ENCODE measurements around the gene PRPSAP2.
"Not testable (repeated sequence)": the region's sequence is repeated elsewhere in the genome, so short reads cannot be mapped to it uniquely, and the experiment has no call there.

The PRPSAP2 gene

DNA sequence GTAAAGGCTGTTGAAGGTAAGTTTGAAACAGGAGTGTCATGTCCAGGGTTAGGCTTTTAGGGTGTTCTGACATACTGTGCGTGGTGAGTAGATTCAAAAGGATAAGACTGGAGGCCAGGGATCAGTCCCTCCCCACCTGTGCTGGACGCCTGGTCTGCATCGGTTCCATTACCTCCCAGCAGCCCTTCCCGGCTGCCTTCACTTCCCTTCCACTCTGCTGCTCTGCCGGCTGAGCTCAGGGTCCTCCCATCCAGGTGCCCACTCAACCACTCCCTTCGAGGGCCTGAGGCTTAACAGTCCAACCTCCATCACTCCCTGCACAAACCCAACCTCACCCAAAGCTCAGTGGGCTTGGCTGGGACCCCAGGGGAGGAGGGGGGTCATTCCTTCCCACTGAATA, 89.9 kb downstream of the PRPSAP2 start:
- no peak for DNase-seq

DNA sequence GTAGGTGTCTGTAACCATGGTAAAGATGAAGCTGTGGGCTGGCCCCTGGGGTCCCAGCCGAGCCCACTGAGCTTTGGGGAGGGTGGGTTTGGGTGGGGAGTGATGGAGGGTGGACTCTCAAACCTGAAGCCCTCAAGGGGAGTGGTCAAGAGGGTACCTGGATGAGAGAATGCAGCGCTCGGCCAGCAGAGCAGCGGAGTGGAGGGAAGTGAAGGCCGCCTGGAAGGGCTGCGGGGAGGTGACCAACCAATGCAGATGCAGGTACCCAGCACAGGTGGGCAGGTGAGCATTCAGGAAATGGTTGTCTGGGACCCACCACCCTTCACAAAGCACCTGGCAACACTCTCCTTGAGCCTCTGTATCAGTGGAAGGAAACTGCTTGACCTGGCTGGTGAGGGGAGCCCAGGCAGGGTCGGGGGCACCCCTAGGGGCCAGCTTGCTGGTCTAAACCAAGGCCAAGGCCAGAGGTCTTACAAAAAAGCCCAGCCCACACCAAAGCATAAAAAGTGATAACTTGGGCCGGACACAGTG, 90.6 kb downstream of the PRPSAP2 start:
- DNase-seq: no peak

DNA sequence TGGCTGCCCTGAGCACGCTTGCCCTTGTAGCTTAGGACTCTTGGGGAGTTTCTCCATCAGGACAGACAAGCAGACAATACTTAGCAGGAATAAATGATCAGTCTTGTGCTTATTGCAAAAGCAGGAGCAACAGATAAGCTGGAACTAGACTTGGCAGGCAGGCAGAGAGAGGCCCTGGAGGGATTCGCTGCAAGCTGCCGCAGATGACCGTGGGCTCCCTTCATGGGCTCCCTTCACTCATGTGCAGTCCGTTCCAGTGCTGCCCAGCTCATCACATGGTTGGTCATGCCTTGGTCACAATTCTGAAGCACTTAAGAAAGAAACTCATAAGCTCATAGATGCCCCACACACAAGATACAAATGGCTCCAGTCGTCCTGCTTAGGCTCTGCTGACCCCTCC, 91.6 kb downstream of the PRPSAP2 start:
- DNase-seq: no peak

DNA sequence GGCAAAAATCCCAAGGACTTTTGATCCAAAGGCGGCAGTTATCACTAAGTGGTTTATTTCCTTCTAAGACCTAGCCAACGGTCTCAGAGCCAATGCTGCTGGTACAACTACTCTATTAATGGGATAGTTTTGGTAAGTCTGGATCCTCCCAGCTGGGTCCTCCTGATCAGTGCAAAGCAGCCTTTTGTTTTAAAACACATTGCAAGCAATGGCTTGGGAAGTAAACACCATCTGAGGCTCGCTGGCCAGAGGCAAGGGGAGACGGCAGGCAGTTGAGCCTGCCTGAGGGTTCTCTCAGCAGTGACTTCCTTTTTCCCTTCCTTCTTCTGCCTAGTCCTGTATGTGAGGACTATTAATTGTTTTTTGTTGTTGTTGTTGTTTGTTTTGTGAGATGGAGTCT, 92.4 kb downstream of the PRPSAP2 start:
- no peak for DNase-seq

DNA sequence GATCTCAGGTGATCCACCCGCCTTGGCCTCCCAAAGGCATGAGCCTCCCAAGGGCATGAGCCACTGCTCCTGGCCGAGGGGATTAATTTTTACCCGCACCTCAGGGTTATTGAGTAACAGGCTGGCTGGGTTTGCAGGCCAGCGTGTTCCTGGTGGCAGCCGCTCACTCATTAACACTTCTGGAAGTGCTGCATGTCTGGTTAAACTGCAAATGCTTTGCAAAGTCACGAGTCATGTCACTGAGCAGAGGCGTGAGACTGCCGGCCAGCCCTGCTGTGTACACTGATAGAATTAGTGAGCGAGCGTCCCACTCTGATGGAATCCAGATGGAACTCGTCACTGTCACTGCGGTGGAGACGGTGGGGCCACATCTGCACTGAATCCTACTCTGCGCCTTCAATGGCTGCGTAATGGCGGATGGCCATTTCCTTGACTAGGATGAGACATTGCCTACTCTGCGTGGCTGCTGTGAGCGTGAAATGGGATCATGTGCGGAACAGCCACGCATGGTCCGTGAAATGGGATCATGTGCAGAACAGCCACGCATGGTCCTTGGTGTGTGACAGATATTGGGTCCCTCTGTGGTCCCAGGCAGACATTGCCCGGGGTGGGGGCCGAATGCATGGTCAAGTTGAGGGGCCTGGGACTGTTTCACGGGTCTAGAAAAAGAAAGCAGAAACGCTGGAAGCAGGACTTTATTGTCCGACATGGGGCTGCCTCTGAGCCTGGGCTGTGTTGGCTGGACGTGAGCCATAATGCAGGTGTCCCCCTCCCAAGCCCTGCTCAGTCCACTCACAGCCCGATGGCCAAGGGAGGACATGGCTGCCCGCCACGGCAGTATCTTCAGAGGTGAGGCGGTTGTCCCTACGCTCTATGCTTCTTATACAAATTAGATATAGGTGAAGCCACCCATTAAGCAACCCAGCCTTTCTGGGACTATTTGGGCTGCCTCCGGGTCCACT, 93.3 kb downstream of the PRPSAP2 start:
- no peak for DNase-seq

DNA sequence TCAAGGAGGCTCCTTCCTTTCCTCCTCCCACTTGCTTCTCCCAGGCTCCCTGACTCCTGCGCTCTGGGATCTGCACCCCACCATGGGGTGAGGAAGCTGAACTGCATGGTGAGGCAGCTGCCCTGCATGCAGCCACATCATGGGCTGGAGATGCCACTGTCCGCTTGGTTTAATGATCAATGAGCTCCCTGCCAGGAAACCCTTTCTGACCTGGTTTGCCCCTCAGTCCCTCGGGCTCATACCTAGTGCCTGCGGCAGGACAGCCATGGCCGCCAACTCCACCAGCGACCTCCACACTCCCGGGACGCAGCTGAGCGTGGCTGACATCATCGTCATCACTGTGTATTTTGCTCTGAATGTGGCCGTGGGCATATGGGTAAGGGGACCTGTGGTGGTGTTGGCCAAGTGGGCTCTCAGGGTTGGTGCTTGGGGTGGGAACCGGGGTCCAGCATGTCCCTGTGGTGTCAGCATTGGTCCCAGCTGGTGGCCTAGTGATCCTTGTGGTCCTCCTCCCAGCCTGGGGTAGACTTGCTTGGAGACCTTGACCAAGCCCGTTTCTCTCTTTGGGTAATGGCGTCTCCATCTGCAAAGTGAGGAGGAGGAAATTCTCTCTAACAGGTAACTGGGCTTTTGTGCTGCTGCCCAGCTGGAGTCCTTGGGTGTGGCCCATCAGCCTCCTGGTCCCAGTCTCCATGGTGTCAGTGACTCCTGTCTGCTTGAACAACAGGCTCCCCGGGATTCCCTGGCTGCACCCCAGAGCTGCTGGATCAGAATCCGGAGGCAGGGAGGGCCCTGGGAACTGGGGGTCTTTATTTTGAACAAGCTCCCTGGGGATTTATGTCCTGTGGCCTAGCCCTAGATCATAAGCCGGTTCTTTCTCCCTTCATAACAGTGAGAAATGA, 94.3 kb downstream of the PRPSAP2 start, which contains the start of gene SLC5A10:
TSS of gene SLC5A10 (plus strand) at position 225 of the 902 bp plus-strand sequence. CDS start at position 266, 41 bp downstream.
- no peak for DNase-seq

DNA sequence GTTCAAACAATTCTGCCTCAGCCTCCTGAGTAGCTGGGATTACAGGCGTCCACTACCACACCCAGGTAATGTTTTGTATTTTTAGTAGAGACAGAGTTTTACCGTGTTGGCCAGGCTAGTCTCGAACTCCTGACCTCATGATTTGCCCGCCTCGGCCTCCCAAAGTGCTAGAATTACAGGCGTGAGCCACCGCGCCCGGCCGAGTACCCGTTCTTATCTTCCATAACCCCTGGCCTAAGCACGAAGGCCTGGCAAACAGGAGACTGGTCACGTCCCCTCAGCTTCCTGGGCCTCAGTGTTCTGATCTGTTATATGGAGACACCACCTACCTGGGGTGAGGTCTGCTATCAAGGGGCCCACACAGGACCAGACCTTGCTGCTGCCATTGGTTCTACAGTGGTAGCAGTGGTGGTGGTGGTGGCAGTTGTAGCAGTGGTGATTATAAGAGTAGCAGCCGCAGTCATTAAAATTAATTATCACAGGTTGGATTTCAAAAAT, 95.3 kb downstream of the PRPSAP2 start:
- DNase-seq: no peak

DNA sequence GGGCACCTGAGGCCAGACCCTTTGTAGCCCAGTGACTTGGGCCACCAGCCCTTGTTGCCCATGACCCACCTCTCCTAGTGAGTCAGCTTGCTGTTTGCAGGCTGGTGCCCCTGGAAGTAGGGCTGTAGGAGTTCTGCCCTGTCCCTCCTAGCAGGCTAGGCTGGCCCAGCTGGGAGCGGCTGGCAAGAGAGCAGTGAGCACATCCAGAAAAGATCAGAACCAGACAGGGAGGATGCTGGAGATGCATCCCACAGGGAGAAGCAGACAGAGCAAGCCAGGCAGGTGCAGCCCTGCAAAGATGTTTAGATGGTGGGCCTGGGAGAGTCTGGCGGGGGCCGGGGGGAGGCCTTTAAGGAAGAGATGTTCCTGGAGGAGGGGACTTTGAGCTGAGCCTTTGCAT, 96.4 kb downstream of the PRPSAP2 start:
- DNase-seq: no peak

DNA sequence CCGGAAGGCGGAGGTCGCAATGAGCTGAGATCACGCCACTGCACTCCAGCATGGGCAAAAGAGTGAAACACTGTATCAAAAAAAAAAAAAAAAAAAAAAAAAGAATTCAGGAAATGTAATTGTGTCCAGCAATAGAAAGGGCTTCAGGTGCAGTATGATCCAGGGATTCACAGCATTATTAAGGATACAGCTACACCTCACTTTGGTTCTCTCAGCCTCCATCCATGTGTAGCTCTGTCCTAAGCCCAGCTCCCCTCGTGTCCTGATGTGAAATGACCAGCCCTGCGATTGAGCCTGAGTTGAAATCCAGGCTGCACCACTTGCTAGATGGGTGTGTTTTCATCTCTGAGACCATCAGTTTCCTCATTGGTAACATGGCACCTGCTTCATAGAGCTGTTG, 97.1 kb downstream of the PRPSAP2 start:
- DNase-seq: no peak

DNA sequence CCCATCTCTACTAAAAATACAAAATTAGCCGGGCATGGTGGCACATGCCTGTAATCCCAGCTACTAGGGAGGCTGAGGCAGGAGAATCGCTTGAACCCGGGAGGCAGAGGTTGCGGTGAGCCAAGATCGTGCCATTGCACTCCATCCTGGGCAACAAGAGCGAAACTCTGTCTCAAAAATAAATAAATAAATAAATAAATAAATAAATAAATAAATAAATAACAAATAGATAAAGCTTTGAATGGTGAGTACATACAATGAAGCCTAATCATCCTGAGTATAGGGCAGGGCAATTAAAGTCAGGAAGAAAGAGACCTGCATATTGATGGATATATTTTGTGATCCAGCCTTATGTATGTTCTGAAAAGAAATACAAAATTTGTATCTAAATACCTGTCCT, 98.1 kb downstream of the PRPSAP2 start:
- not testable (repeated sequence) for DNase-seq

DNA sequence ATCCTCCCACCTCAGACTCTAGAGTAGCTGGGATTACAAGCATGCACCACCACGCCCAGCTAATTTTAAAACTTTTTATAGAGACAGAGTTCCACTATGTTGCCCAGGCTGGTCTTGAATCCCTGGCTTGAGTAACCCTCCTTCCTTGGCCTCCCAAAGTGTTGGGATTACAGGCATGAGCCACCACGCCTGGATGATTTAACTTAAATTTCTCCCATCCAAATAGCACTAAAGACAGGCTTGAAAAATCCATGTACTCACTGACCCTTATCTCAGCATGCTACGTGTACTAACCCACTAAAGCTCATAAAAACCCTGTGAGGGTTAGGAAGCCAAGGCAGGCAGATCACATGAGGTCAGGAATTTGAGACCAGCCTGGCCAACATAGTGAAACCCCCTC, 98.7 kb downstream of the PRPSAP2 start:
- DNase-seq: no peak

DNA sequence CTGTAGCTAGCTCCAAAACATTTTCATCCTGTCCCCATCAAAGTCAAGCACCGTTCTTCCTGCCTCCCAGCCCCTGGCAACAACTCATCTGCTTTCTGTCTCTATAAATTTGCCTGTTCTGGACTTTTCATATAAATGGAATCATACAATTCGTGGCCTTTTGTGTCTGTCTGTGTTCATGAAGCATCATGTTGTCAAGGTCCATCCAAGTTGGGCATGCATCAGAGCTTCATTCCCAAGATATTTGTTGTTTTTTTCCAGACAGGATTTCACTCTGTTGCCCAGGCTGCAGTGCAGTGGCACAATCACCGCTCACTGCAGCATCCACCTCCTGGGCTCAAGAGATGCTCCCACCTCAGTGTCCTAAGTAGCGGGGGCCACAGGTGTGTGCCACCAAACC, 99.9 kb downstream of the PRPSAP2 start:
- no peak for DNase-seq

DNA sequence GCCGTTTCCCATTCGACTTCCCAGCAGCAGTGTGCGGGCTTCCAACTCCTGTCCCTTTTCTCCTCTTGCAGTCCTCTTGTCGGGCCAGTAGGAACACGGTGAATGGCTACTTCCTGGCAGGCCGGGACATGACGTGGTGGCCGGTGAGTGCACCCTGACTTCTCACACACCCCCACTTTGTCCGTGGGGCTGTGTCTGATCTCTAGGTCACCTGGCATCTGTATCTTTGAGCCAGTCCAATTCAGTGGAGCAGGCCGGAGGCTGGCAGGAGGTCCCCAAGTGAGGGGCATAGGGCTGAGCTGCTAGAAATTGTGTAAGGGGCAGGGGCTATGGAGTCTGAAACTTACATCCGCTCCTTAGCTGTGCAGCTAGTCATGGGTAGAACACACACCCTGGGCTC, 100.7 kb downstream of the PRPSAP2 start:
- DNase-seq: no peak

DNA sequence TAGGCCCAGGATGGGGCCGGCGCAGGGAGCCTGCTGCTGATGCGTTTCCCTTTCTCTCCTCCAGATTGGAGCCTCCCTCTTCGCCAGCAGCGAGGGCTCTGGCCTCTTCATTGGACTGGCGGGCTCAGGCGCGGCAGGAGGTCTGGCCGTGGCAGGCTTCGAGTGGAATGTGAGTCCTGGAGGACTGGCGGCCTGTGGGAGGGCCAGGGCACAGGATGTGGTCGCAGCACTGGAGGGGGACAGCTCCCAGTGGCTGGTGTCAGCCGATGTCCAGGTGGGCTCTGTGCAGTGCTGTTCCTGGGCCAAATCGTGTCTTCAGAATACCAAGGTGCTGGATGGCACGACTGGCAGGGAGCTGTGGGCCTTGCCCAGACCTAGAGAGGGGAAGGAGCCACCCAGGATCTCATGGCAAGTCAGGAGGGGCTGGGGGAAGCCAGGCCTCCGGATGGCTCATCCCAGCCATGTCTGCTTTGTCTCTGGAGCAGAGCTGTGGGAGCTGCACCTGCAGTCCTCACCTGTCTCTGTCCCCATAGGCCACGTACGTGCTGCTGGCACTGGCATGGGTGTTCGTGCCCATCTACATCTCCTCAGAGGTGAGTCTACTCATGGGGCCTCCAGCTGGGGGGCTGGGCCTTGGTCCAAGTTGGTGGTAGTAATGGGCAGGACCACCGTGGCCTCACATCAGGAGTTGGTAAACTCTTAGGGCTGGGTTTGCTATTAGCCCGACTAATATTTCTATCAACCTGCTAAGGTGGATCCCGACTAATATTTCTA, 101.3 kb downstream of the PRPSAP2 start:
- DNase-seq: no peak

DNA sequence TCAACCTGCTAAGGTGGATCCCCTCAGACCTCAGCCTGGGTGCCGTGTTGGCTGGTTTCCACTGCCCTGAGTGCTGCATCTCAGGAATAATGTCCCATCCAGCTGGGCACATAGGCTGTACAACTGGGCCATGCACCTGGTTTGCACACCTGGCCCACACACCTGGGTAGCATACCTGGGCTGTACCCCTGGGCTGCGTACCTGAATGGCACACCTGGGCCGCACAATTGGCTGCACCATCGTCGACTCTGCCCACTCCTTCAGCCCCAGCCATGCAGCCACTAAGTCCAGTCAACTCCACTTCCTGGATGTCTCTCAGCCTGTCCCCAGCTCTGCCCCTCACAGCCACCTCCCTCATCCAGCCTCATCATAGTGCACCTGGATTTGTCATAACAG, 101.9 kb downstream of the PRPSAP2 start:
- no peak for DNase-seq

DNA sequence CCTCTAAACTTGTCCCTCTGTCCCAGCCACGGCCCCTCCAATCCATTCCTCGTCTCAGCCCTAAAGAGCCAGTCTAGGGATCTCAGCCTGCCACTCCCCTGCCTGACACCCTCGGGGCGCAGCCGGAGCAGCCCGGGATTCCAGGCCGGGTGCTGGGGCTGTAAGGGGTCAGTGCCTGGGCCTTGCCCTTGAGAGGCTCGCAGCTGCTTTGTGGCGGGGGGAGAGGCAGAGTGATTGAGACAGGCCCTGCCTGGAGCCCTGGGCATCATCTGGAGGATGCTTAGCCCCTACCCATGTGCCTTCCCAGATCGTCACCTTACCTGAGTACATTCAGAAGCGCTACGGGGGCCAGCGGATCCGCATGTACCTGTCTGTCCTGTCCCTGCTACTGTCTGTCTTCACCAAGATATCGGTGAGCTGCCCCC, 102.3 kb downstream of the PRPSAP2 start:
- no peak for DNase-seq

DNA sequence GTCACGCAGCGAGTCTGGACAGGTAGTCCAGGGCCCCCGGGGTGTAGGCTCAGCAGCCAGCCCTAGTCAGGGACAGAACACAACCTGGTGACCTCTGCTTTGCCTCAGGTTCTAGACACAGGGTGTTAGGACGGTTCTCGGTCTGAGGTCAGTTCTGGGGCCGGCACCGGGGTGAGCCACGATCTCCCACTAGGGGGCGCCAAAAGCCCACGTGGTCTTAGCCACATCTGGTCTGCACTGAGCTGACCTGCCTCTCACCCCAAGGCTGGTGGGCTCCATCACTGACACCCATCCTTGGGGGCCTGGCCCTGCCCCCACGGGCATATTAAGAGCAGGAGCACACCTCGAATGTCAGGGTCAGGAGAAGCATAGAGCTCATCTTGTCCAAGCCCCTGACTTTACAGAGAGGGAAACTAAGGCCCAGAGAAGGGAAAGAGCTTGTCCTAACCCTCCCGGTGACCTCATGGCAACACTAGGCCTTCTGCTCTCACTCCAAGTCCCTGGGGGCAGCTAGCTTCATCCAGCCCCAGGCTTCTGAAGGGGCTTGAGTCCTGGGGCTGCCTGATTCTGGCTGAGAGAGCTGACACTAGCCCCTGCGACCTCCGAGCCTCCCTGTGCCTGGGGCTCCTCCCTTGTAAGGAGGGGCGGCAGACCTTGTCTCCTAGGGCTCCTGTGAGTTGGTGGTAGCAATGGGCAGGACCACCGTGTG, 103.0 kb downstream of the PRPSAP2 start:
- peak; percentile 27 for DNase-seq

DNA sequence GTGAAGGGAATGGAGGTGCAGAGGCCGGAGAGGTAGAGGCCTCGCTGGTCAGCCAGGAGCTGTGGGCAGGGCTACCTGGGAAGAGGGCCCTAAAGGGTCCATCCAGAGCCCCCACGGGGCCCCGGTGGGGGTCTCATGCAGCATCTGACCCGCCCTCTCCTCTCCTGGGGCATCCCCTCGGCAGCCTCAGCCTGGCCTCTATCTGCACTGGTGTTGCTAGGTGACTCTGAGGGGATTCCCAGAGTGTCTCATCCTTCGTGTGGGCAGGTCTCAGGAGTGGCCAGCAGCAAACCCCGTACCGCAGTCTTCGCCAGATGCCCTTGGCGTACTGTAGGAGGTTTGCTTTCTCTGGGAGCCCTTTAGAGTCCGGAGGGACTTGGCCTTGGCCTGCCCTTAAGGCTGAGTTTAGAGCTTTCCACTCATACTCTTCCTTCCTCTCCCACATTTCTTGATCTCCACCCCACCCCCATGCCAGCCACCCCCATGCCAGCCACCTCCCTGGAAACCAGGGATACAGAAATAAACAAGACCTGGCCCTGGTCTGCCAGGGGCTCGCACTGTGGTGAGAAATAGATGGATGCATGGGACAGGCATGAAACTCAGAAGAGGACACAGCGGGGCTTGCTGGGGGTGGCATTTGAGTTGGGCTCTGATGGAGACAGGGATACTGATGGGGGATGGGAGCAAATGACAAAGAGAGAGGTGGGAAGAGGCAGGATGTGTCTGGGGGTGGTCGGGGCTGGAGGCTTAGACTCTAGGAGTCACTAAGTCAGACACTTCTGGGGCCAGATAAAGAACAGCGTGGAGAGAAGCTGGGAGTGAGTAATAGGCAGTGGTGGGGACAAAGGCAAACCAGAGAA, 103.9 kb downstream of the PRPSAP2 start:
- no peak for DNase-seq

DNA sequence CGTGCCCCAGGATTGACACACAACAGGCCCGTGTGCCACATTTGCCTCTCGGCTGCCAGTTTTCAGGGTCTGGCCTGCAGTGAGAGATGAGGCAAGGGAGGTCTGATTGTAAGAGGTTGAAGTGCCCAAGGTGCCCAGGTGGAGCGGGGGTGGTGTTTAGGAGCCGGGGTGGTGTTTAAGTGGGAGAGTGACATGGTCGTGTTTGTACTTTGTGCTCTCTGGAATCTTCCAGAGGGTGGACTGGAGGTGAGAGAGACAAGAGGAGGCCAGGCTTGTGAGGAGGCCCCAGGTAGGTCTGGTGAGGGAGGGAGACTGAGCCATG, 104.5 kb downstream of the PRPSAP2 start:
- DNase-seq: no peak

DNA sequence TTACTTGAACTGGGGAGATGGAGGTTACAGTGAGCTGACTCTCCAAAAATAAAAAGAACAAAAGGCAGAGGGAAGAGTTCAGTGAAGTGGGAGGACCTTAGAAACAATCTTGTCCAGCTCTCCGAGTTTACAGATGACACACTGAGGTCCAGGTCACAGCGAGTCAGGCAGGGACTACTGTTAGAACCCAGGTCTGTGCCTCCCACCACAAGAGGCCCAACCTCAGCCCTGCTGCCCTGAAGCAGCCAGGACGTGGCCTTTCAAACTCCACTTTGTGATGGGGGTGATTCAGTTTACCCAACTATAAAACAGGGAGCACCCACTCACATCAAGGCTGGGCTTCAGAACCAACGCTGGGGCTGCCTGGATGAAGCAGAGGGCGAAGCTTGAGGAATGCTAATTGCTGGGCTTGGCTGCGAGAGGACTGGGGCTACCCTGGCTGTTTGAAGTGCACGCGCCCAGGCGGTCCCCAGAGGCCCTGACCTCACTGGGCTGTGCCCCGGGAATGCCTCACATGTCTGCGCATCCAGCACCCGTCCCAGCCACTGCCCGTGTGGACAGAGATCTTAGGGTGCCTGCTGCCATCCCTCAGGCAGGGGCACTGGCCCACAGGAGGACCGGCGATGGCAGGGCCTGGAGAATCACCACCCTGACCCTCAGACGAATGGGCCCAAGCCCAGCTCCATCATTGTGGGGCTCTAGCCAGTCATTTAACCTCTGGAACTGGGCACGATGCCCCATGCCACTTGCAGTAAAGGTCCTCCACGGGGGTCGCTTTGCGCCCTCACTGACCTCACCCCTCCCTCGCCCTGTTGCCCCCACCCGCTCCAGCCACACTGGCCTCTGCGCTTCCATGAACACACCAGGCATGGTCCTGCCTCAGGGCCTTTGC, 105.4 kb downstream of the PRPSAP2 start:
- no peak for DNase-seq

Measured in NCI-H1694 treated with DMSO at 0.1 percent for 48 hours (cell line).